Psoas muscle (tissue), 8 donors: Measurements from ENCODE around the gene NAA11. TPM values are rescaled to one million over a fixed set of nuclear protein-coding genes. Genes with fewer than 3 reads are reported as not detected.

Experiments used
- ATAC-seq, 4 donors: fragments of 200-7000 bp; cut with Tn5 transposase; one replicate each; pipeline ENCODE4 v1.9.1; 2020; ENCODE audit warnings: moderate library complexity in 3 of 4, mild to moderate bottlenecking in 2 of 4
- DNase-seq, 2 donors: peaks; one replicate each; pipeline ENCODE4 v3.0.0-alpha.2; 2020
- H3K27ac ChIP-seq: fragments of 200-600 bp; one replicate; pipeline ENCODE4 v1.8.0; 2022
- H3K27me3 ChIP-seq, 3 donors: fragments of 200-600 bp in 1 of 3; one replicate each; pipeline versions ENCODE4 v1.6.1 to v1.8.0; 2013 to 2022; ENCODE audit warnings: low read length in 2 of 3, mild to moderate bottlenecking in 2 of 3, moderate library complexity in 1 of 3; ENCODE audit not compliant: insufficient read depth in 3 of 3
- H3K36me3 ChIP-seq, 2 donors: fragments of 200-600 bp in 1 of 2; one replicate each; pipeline versions ENCODE4 v1.6.1 to v1.8.0; 2013 to 2022; ENCODE audit warnings: low read depth in 1 of 2, mild to moderate bottlenecking in 1 of 2, moderate library complexity in 1 of 2; ENCODE audit not compliant: insufficient read depth in 1 of 2
- H3K4me1 ChIP-seq: fragments of 200-600 bp; one replicate; pipeline ENCODE4 v1.8.0; 2022
- H3K4me3 ChIP-seq: fragments of 200-600 bp; one replicate; pipeline ENCODE4 v1.8.0; 2022; ENCODE audit warnings: mild to moderate bottlenecking
- H3K9me3 ChIP-seq: fragments of 200-600 bp; one replicate; pipeline ENCODE4 v1.8.0; 2022
- CTCF ChIP-seq: fragments of 200-600 bp; IDR thresholded peaks from one replicate; pipeline ENCODE4 v1.8.0; 2022; ENCODE audit warnings: antibody characterized with exemption
- WGBS, 3 donors: extraction: QIAGEN DNeasy Blood & Tissue Kit; methylation state at CpG; one replicate each; pipeline versions ENCODE4 v1.1.6 to v1.1.7; 2013; 5-methylcytosine and 5-hydroxymethylcytosine counted together
- intact Hi-C, 2 donors: fragments of 100-400 bp; cut with DNase I; formaldehyde crosslinking; loops; one replicate each; pipeline versions ENCODE4 v1.11.0 to v1.14.2; 2022
- polyA plus RNA-seq, 3 donors: library from polyadenylated mRNA; stranded (reverse); fragments of 200-250 nt; gene quantifications; one replicate each; pipeline ENCODE4 v1.2.3, GENCODE V29; 2013
- total RNA-seq, 4 donors: library from RNA; stranded (reverse); fragmentation: NEBNext Ultra II Directional in 2 of 4; extraction: Animal tissue kit (Norgen Biotek cat#: 25700) in 2 of 4; gene quantifications; one replicate each; pipeline versions ENCODE4 v1.2.1 to v1.2.4, GENCODE V29; 2021 to 2023
- donor health status: healthy with polysubstance abuse.
- donor health status: DM: no; HTN: no; CAD: no; lungs with moderate emphysema.
- donor health status: Bipolar disorder and iron deficiency.
- donor health status: healthy.
- donor health status: DM: yes; HTN: yes; CAD: no.
- donor health status: DM: no; HTN: no; CAD: no.
- donor health status: DM: no; HTN: no; CAD: no.
- donor health status: DM: yes; HTN: yes; CAD: no.

Gene NAA11
- total and polyA plus RNA-seq, 7 donors = not detected

- 82 to 91% (median 84%) methylated on average over 4 of the region's 4 CpGs for WGBS, 3 donors
- Histone ChIP-seq H3K27ac (no peak overlapping the region), H3K27me3 (no peaks in the 10 kb centered on the region), H3K9me3 (no peaks in the 10 kb centered on the region), H3K4me3 (no peak overlapping the region), H3K4me1 (no peaks in the 10 kb centered on the region), H3K36me3 (no peaks in the 10 kb centered on the region)
- ATAC-seq = no peak
- no peak for TF ChIP-seq CTCF
- no peak for DNase-seq
- intact Hi-C loops = no loop called here
Observed at GRCh38 chr4:79362626-79363025, 36.8 kb upstream of the NAA11 start.

- DNase-seq = no peak
- H3K4me1 ChIP-seq = no peaks in the 10 kb centered on the region
- no peaks in the 10 kb centered on the region for H3K36me3 ChIP-seq
- no peak for TF ChIP-seq CTCF
- no peaks in the 10 kb centered on the region for H3K9me3 ChIP-seq
- intact Hi-C loops = no loop called here
- no peak overlapping the region for H3K27ac ChIP-seq
- no peak overlapping the region for H3K4me3 ChIP-seq
- no peak for ATAC-seq
- no peaks in the 10 kb centered on the region for H3K27me3 ChIP-seq
Observed at GRCh38 chr4:79360006-79360405, 34.1 kb upstream of the NAA11 start.

DNA sequence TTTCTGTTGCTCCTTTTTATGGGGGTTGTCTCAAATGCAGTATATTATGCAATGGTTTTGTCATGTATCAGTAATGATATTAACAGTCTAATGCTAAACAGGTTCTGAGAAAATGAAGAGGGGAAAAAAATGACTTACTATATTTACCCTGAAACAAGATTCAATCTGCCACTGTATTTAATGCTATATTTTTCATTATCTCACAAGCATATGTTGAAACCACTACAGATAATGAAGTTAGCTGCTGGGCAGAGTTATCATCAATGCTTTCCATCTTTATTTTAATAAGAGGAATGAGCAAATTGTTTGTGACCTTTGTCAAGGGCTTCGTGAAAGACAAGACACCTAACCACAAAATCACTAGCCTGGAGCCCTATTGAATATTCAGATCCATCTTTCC is 32.6 kb upstream of the NAA11 start:
- Histone ChIP-seq H3K27ac (no peak overlapping the region), H3K27me3 (no peaks in the 10 kb centered on the region), H3K4me3 (no peak overlapping the region), H3K36me3 (no peaks in the 10 kb centered on the region), H3K9me3 (no peaks in the 10 kb centered on the region), H3K4me1 (no peaks in the 10 kb centered on the region)
- TF ChIP-seq CTCF = no peak
- no peak for ATAC-seq
- WGBS, 3 donors = 88 to 94% (median 88%) methylated on average over 1 of the region's 1 CpG
- DNase-seq = no peak
- intact Hi-C loops = no loop called here

GRCh38 chr4:79357365-79357764 is 31.5 kb upstream of the NAA11 start:
- no peak for TF ChIP-seq CTCF
- WGBS, 3 donors = 75 to 80% (median 80%) methylated on average over 8 of the region's 8 CpGs
- intact Hi-C loops = no loop called here
- Histone ChIP-seq H3K27ac (no peak overlapping the region), H3K36me3 (no peaks in the 10 kb centered on the region), H3K27me3 (no peaks in the 10 kb centered on the region), H3K4me1 (no peaks in the 10 kb centered on the region), H3K9me3 (no peaks in the 10 kb centered on the region), H3K4me3 (no peak overlapping the region)
- DNase-seq (no peak), ATAC-seq (no peak)

GRCh38 chr4:79353075-79353474 is 27.2 kb upstream of the NAA11 start:
- DNase-seq (no peak), ATAC-seq (no peak)
- no peaks in the 10 kb centered on the region for H3K27me3 ChIP-seq
- H3K27ac ChIP-seq = no peak overlapping the region
- H3K9me3 ChIP-seq = no peaks in the 10 kb centered on the region
- no peak overlapping the region for H3K4me3 ChIP-seq
- intact Hi-C loops = no loop called here
- H3K4me1 ChIP-seq = no peaks in the 10 kb centered on the region
- TF ChIP-seq CTCF = no peak
- 78 to 89% (median 79%) methylated on average over 1 of the region's 1 CpG for WGBS, 3 donors
- H3K36me3 ChIP-seq = no peaks in the 10 kb centered on the region
